ENCODE results near the gene CSAD. TPM values are rescaled to one million over a fixed set of nuclear protein-coding genes. Genes with fewer than 3 reads are reported as not detected.
"Not testable (repeated sequence)": the region's sequence is repeated elsewhere in the genome, so short reads cannot be mapped to it uniquely, and the experiment has no call there.

CSAD gene
- total and polyA plus RNA-seq, 2 donors (not counting 3 experiments of a cell fraction or from before 2014, with no cell fraction given), result 21.1 to 24.4 TPM

DNA sequence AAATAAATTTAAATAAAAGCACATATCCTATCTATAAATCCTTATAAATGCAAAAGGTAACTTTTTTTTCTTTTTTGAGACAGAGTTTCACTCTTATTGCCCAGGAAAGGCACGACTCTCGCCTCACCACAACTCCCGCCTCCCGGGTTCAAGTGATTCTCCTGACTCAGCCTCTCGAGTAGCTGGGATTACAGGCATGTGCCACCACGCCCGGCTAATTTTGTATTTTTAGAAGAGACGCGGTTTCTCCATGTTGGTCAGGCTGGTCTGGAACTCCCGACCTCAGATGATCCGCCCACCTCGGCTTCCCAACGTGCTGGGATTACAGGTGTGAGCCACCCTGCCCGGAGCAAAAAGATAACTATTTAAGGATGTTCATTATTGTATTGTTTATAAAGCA lies 1.9 kb downstream of the CSAD start:
- POLR2A ChIA-PET, result interaction anchor here (0.7 kb wide), 1 partner anchor 113 kb away, joined by 4 read pairs; no protein-coding TSS in a partner anchor
- H3K9me1 ChIP-seq (replicated peaks; ENCODE audit: control insufficient read depth, extremely low read depth, insufficient read depth, low read length); BruUV-seq (replicated peaks); H3K36me3 ChIP-seq (ENCODE audit: control insufficient read depth in 2 of 2, extremely low read depth in 1 of 2, insufficient read depth in 2 of 2, low read length in 2 of 2); H3K27me3 ChIP-seq (ENCODE audit: control insufficient read depth in 2 of 2, insufficient read depth in 2 of 2, low read length in 2 of 2); intact Hi-C loops (cut with micrococcal nuclease); H4K20me1 ChIP-seq (replicated peaks; ENCODE audit: control insufficient read depth, extremely low read depth, insufficient read depth, low read length); H3K9me3 ChIP-seq (replicated peaks; ENCODE audit: control insufficient read depth, insufficient read depth, low read length); DNase-seq (ENCODE audit: low read depth, low spot score); H3K9ac ChIP-seq (replicated peaks; ENCODE audit: extremely low read depth, insufficient read depth, low read length); H3K4me3 ChIP-seq (replicated peaks in 1 of 3; ENCODE audit: insufficient read depth in 1 of 3, low read depth in 1 of 3, low read length in 3 of 3); CTCF ChIA-PET; H2AFZ ChIP-seq (ENCODE audit: low read depth, low read length); FAIRE-seq; H3K4me2 ChIP-seq (ENCODE audit: insufficient read depth, low read length); dilution Hi-C loops (cut with MboI; ENCODE audit: extremely low pct_ligation_motif_present, low sequenced_read_pairs); H3K27ac ChIP-seq (ENCODE audit: insufficient read depth, low read depth, low read length): not testable (repeated sequence)
- H3K4me1 ChIP-seq (ENCODE audit: control insufficient read depth, extremely low read depth, insufficient read depth, low read length), result peaks cover 22% of the 10 kb centered on the region
- H3K79me2 ChIP-seq (ENCODE audit: control insufficient read depth, insufficient read depth, low read length), result peaks cover 19% of the 10 kb centered on the region

- peaks cover 11% of the 10 kb centered on the region for H3K79me2 ChIP-seq (ENCODE audit: control insufficient read depth, insufficient read depth, low read length)
These were observed 3.3 kb downstream of the CSAD start for GRCh38 chr12:53177447-53177846.

More at GRCh38 chr12:53177447-53177846, 3.3 kb downstream of the CSAD start:
- H3K36me3 ChIP-seq (ENCODE audit: control insufficient read depth in 2 of 2, extremely low read depth in 1 of 2, insufficient read depth in 2 of 2, low read length in 2 of 2); H3K9ac ChIP-seq (replicated peaks; ENCODE audit: extremely low read depth, insufficient read depth, low read length); H3K4me3 ChIP-seq (replicated peaks in 1 of 3; ENCODE audit: insufficient read depth in 1 of 3, low read depth in 1 of 3, low read length in 3 of 3); H4K20me1 ChIP-seq (replicated peaks; ENCODE audit: control insufficient read depth, extremely low read depth, insufficient read depth, low read length); H3K9me1 ChIP-seq (replicated peaks; ENCODE audit: control insufficient read depth, extremely low read depth, insufficient read depth, low read length); H3K9me3 ChIP-seq (replicated peaks; ENCODE audit: control insufficient read depth, insufficient read depth, low read length); BruUV-seq (replicated peaks); H3K27ac ChIP-seq (ENCODE audit: insufficient read depth, low read depth, low read length); DNase-seq (ENCODE audit: low read depth, low spot score); H3K27me3 ChIP-seq (ENCODE audit: control insufficient read depth in 2 of 2, insufficient read depth in 2 of 2, low read length in 2 of 2); intact Hi-C loops (cut with micrococcal nuclease); FAIRE-seq; dilution Hi-C loops (cut with MboI; ENCODE audit: extremely low pct_ligation_motif_present, low sequenced_read_pairs); H3K4me2 ChIP-seq (ENCODE audit: insufficient read depth, low read length); H2AFZ ChIP-seq (ENCODE audit: low read depth, low read length): not testable (repeated sequence)
- peaks cover 15% of the 10 kb centered on the region for H3K4me1 ChIP-seq (ENCODE audit: control insufficient read depth, extremely low read depth, insufficient read depth, low read length)
- ChIA-PET POLR2A (interaction anchor here (0.5 kb wide), 1 partner anchor 83 kb away, joined by 3 read pairs; no protein-coding TSS in a partner anchor), CTCF (interaction anchor here (1.0 to 2.5 kb wide), 4 partner anchors 20 to 112 kb away, joined by 3 to 10 read pairs (median 4); no protein-coding TSS in a partner anchor)

Data from endothelial cell of umbilical vein (primary cell).